DMS153 treated with DMSO at 0.1 percent for 48 hours (cell line): Measurements from ENCODE around the gene ARHGEF11.

Experiments used
- DNase-seq: peaks from one replicate; lab custom pipeline; 2025; ENCODE audit not compliant: unreplicated experiment; lab: John Stamatoyannopoulos, UW

ARHGEF11 gene

GRCh38 chr1:156912310-156912709 is 133.2 kb downstream of the ARHGEF11 start:
- no peak for DNase-seq

GRCh38 chr1:156911577-156912298 is 133.8 kb downstream of the ARHGEF11 start:
- DNase-seq = no peak

- peak; percentile 32 for DNase-seq
Observed at GRCh38 chr1:156910309-156910782, 135.2 kb downstream of the ARHGEF11 start.

- DNase-seq = no peak
Observed at GRCh38 chr1:156909671-156910070, 135.9 kb downstream of the ARHGEF11 start.

GRCh38 chr1:156908955-156909354 is 136.6 kb downstream of the ARHGEF11 start:
- no peak for DNase-seq

- no peak for DNase-seq
Observed at GRCh38 chr1:156908541-156908940, 137.0 kb downstream of the ARHGEF11 start.

- DNase-seq = no peak
Observed at GRCh38 chr1:156906206-156906906, 139.2 kb downstream of the ARHGEF11 start.

GRCh38 chr1:156905651-156906050 is 139.9 kb downstream of the ARHGEF11 start:
- DNase-seq = no peak

GRCh38 chr1:156905176-156905575 is 140.4 kb downstream of the ARHGEF11 start:
- DNase-seq = no peak

GRCh38 chr1:156904187-156904959 is 141.2 kb downstream of the ARHGEF11 start:
- DNase-seq = no peak

GRCh38 chr1:156903328-156904091 is 142.0 kb downstream of the ARHGEF11 start:
- no peak for DNase-seq

- no peak for DNase-seq
Observed at GRCh38 chr1:156901966-156902915, 143.3 kb downstream of the ARHGEF11 start.

GRCh38 chr1:156901590-156901900 is 144.0 kb downstream of the ARHGEF11 start:
- no peak for DNase-seq

GRCh38 chr1:156900896-156901589 is 144.5 kb downstream of the ARHGEF11 start:
- DNase-seq = no peak

GRCh38 chr1:156899956-156900718 is 145.4 kb downstream of the ARHGEF11 start:
- DNase-seq = no peak

- DNase-seq = no peak
Observed at GRCh38 chr1:156898971-156899664, 146.4 kb downstream of the ARHGEF11 start.

- no peak for DNase-seq
Observed at GRCh38 chr1:156898161-156898566, 147.4 kb downstream of the ARHGEF11 start.
